ENCODE results near the gene NUP160.

NUP160 gene

DNA sequence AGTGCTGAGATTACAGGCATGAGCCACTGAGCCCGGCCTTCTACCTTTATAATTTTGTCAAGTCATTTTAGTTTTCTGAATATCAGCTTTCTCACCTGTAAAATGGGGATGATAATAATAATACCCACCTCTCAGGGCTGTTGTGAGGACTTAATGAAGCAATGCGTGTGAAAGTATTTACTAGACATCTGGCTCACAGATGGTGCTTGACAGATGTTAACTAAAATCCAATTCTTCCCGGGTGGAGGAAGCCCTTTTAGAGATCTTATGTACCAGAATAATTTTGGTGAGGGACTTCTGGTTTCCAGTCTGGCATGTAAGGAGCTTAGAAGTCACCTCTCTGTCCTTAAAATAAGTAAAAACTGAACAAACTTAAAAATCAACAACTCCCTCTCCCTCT, 43.7 kb upstream of the NUP160 start:
- no peaks in the 10 kb centered on the region for H3K27me3 ChIP-seq (ENCODE audit: insufficient read depth, low read length, poor library complexity, severe bottlenecking)
- no peak overlapping the region for H3K9ac ChIP-seq (ENCODE audit: low read depth, low read length, poor library complexity, severe bottlenecking)
- no peak overlapping the region for H2AFZ ChIP-seq (ENCODE audit: low read length)
- H3K36me3 ChIP-seq (ENCODE audit: insufficient read depth, low read length), result no peaks in the 10 kb centered on the region
- peaks cover 8% of the 10 kb centered on the region for H3K4me1 ChIP-seq (ENCODE audit: insufficient read depth, low read length, poor library complexity, severe bottlenecking)
- H3F3A ChIP-seq (ENCODE audit: low read depth), result no peaks in the 10 kb centered on the region
- no peak overlapping the region for H3K4me2 ChIP-seq (ENCODE audit: low read depth, low read length, poor library complexity, severe bottlenecking)
- no peaks in the 10 kb centered on the region for H4K20me1 ChIP-seq (ENCODE audit: insufficient read depth, low read length, poor library complexity, severe bottlenecking)
- TF ChIP-seq CTCF (conservative IDR thresholded peaks at IDR 0.05; ENCODE audit: low read length) (no peak), EZH2phosphoT487 (IDR thresholded peaks at IDR 0.05; ENCODE audit: borderline replicate concordance) (no peak)
- H3K9me3 ChIP-seq (ENCODE audit: insufficient read depth, low read depth, low read length), result no peaks in the 10 kb centered on the region
- H3K4me3 ChIP-seq (ENCODE audit: low read length, poor library complexity, severe bottlenecking), result no peak overlapping the region
- no peaks in the 10 kb centered on the region for H3K9me2 ChIP-seq (replicated peaks; ENCODE audit: low read depth, low read length)
- H3K79me2 ChIP-seq (ENCODE audit: insufficient read depth, low read length), result no peaks in the 10 kb centered on the region

DNA sequence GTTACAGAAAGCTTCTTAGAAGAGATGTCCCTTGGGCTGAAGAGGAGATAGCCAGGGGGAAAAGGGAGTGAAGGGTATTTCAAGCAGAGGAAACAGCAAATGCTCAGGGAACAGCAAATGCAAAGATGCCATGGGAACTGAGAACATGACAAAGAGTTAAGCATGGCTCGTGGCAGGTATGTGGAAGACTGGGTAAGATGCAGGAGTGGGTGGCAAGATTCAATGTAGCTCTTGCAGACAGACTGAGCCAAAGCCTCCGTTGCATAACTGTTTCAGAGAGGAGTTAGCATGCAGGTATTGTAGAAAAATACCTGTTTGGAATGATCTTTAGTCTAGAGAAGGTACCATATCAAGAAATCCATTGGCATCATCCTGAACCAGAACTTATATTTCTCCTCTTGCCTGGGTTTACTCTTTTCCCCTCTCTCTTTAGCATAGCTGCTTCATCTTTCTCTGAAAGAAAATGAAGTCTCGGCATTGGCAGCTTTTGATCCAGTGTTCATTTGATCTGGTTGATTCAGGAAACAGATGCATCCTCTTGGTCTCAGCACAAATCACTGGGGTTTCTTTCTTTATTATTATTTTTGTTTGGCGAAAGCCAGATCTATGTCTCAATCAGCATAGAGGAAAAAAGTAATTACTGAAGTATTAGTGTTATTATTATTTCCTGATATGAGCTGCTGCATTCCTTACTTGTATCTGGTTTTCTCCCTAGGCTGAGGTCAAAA, 41.7 kb upstream of the NUP160 start:
- Histone ChIP-seq H3K79me2 (ENCODE audit: insufficient read depth, low read length) (no peaks in the 10 kb centered on the region), H3K36me3 (ENCODE audit: insufficient read depth, low read length) (no peaks in the 10 kb centered on the region), H3K27me3 (ENCODE audit: insufficient read depth, low read length, poor library complexity, severe bottlenecking) (no peaks in the 10 kb centered on the region), H3K9ac (ENCODE audit: low read depth, low read length, poor library complexity, severe bottlenecking) (no peak overlapping the region), H3K4me1 (ENCODE audit: insufficient read depth, low read length, poor library complexity, severe bottlenecking) (peaks cover 8% of the 10 kb centered on the region), H3F3A (ENCODE audit: low read depth) (no peaks in the 10 kb centered on the region), H3K9me3 (ENCODE audit: insufficient read depth, low read depth, low read length) (no peaks in the 10 kb centered on the region), H2AFZ (ENCODE audit: low read length) (no peak overlapping the region), H3K4me3 (ENCODE audit: low read length, poor library complexity, severe bottlenecking) (no peak overlapping the region), H3K4me2 (ENCODE audit: low read depth, low read length, poor library complexity, severe bottlenecking) (peak overlapping the region; percentile 58), H4K20me1 (ENCODE audit: insufficient read depth, low read length, poor library complexity, severe bottlenecking) (no peaks in the 10 kb centered on the region), H3K9me2 (replicated peaks; ENCODE audit: low read depth, low read length) (no peaks in the 10 kb centered on the region)
- TF ChIP-seq CTCF (conservative IDR thresholded peaks at IDR 0.05; ENCODE audit: low read length) (no peak), EZH2phosphoT487 (IDR thresholded peaks at IDR 0.05; ENCODE audit: borderline replicate concordance) (no peak)

- Histone ChIP-seq H3K27me3 (ENCODE audit: insufficient read depth, low read length, poor library complexity, severe bottlenecking) (no peaks in the 10 kb centered on the region), H3K4me1 (ENCODE audit: insufficient read depth, low read length, poor library complexity, severe bottlenecking) (peaks cover 8% of the 10 kb centered on the region), H4K20me1 (ENCODE audit: insufficient read depth, low read length, poor library complexity, severe bottlenecking) (no peaks in the 10 kb centered on the region), H3K9me2 (replicated peaks; ENCODE audit: low read depth, low read length) (no peaks in the 10 kb centered on the region), H2AFZ (ENCODE audit: low read length) (no peak overlapping the region), H3K4me2 (ENCODE audit: low read depth, low read length, poor library complexity, severe bottlenecking) (no peak overlapping the region), H3K4me3 (ENCODE audit: low read length, poor library complexity, severe bottlenecking) (no peak overlapping the region), H3K36me3 (ENCODE audit: insufficient read depth, low read length) (no peaks in the 10 kb centered on the region), H3K9me3 (ENCODE audit: insufficient read depth, low read depth, low read length) (no peaks in the 10 kb centered on the region), H3F3A (ENCODE audit: low read depth) (no peaks in the 10 kb centered on the region), H3K9ac (ENCODE audit: low read depth, low read length, poor library complexity, severe bottlenecking) (no peak overlapping the region), H3K79me2 (ENCODE audit: insufficient read depth, low read length) (no peaks in the 10 kb centered on the region)
- no peak for TF ChIP-seq EZH2phosphoT487 (IDR thresholded peaks at IDR 0.05; ENCODE audit: borderline replicate concordance)
These were observed 39.9 kb upstream of the NUP160 start for GRCh38 chr11:47887910-47888569.
